A549 (cell line): Measurements from ENCODE around the gene GNRH2. TPM values are rescaled to one million over a fixed set of nuclear protein-coding genes. Genes with fewer than 3 reads are reported as not detected.
A peak's percentile ranks its signal among the peaks of the same experiment; 100 is the strongest.

Experiments
- ATAC-seq, 2 experiments: fragments of 200-7000 bp in 1 of 2; fragments of >200 bp in 1 of 2; cut with Nextera tagmentation in 1 of 2; cut with Tn5 transposase in 1 of 2; 3 replicates each; pipeline versions ENCODE4 v1.8.0 to v1.9.1; 2018 to 2020; ENCODE audit warnings: mild to moderate bottlenecking in 1 of 2, moderate library complexity in 1 of 2
- CTCF ChIA-PET: fragments of 300-600 bp; sonication (Branson Sonifier 250); formaldehyde crosslinking; extraction: SDS; loops from one replicate; lab custom pipeline; 2021; ENCODE audit warnings: antibody characterized with exemption, inconsistent platforms; lab: Yijun Ruan, JAX
- POLR2A ChIA-PET: fragments of 350-600 bp; formaldehyde crosslinking; extraction: SDS; loops from one replicate; lab custom pipeline; 2021; ENCODE audit warnings: antibody characterized with exemption, inconsistent platforms; lab: Yijun Ruan, JAX
- DNase-seq, 2 experiments: peaks; one replicate each; pipeline versions ENCODE4 v3.0.0 to v3.0.0-alpha.2; 2011 to 2016; ENCODE audit warnings: low read depth in 1 of 2, low spot score in 1 of 2
- FAIRE-seq: peaks from 2 replicates; lab custom pipeline; 2011; peaks lifted over from hg19 to GRCh38; lab: Jason Lieb, UNC
- H3K27ac ChIP-seq, 2 experiments: fragments of >200 bp; sonication (Bioruptor Twin); formaldehyde crosslinking; 3 replicates each; pipeline ENCODE4 v1.5.1; 2016 to 2017
- H3K4me1 ChIP-seq: fragments of >200 bp; sonication (Bioruptor Twin); formaldehyde crosslinking; 3 replicates; pipeline ENCODE4 v1.6.1; 2016
- H3K4me2 ChIP-seq: fragments of >200 bp; sonication (Bioruptor Twin); formaldehyde crosslinking; 3 replicates; pipeline ENCODE4 v1.6.1; 2016
- H3K4me3 ChIP-seq: fragments of >200 bp; sonication (Bioruptor Twin); formaldehyde crosslinking; 3 replicates; pipeline ENCODE4 v1.5.1; 2016
- H3K9me3 ChIP-seq: fragments of >200 bp; sonication (Bioruptor Twin); formaldehyde crosslinking; 3 replicates; pipeline ENCODE4 v1.6.1; 2016
- EHF ChIP-seq: fragments of 250-450 bp; sonication (Bioruptor Pico); IDR thresholded peaks from 2 replicates; pipeline ENCODE4 v1.5.0; 2020; ENCODE audit warnings: mild to moderate bottlenecking
- EHMT2 ChIP-seq: fragments of 200-600 bp; sonication (generic); IDR thresholded peaks from 2 replicates; pipeline ENCODE4 v1.6.1; 2016; ENCODE audit warnings: antibody characterized with exemption, low read depth, mild to moderate bottlenecking, moderate library complexity
- GATA3 ChIP-seq: IDR thresholded peaks from 2 replicates; pipeline ENCODE4 v1.6.1; 2012; ENCODE audit warnings: borderline replicate concordance
- HEYL ChIP-seq: fragments of 250-450 bp; sonication (Bioruptor Pico); IDR thresholded peaks from 2 replicates; pipeline ENCODE4 v1.8.0; 2021; ENCODE audit warnings: mild to moderate bottlenecking, moderate library complexity
- HOXB13 ChIP-seq: fragments of 250-450 bp; sonication (Bioruptor Pico); IDR thresholded peaks from 2 replicates; pipeline ENCODE4 v1.5.0; 2020; ENCODE audit warnings: low read depth, mild to moderate bottlenecking, moderate library complexity
- HOXB5 ChIP-seq: fragments of 250-450 bp; sonication (Bioruptor Pico); IDR thresholded peaks from 2 replicates; pipeline ENCODE4 v1.5.0; 2020; ENCODE audit warnings: mild to moderate bottlenecking, moderate library complexity
- JUN ChIP-seq, 2 experiments: fragments of >200 bp; sonication (Bioruptor Twin); formaldehyde crosslinking; IDR thresholded peaks; 2 replicates in 1 of 2; 3 replicates in 1 of 2; pipeline ENCODE4 v1.6.1; 2016 to 2017
- KDM1A ChIP-seq: fragments of 200-600 bp; sonication (generic); IDR thresholded peaks from 2 replicates; pipeline ENCODE4 v1.6.1; 2016; ENCODE audit warnings: low read depth, mild to moderate bottlenecking
- MYC ChIP-seq: IDR thresholded peaks from 2 replicates; pipeline ENCODE4 v1.6.1; 2012; ENCODE audit warnings: mild to moderate bottlenecking, inconsistent platforms, low read length, improper control_type of control experiment, borderline replicate concordance
- NFE2L2 ChIP-seq: fragments of 150-350 bp; conservative IDR thresholded peaks from 2 replicates; pipeline ENCODE4 v1.6.1; 2014; ENCODE audit warnings: low read length
- PHF8 ChIP-seq: fragments of 200-600 bp; sonication (generic); IDR thresholded peaks from 2 replicates; pipeline ENCODE4 v1.6.1; 2016; ENCODE audit warnings: low read depth, mild to moderate bottlenecking, antibody characterized with exemption, moderate library complexity, borderline replicate concordance
- RAD21 ChIP-seq, 2 experiments: fragments of >200 bp in 1 of 2; sonication (Bioruptor Twin) in 1 of 2; formaldehyde crosslinking in 1 of 2; IDR thresholded peaks in 1 of 2; conservative IDR thresholded peaks in 1 of 2; 2 replicates in 1 of 2; 3 replicates in 1 of 2; pipeline ENCODE4 v1.6.1; 2012 to 2018; ENCODE audit warnings: inconsistent platforms in 1 of 2
- RNF2 ChIP-seq: fragments of 200-600 bp; sonication (generic); IDR thresholded peaks from 2 replicates; pipeline ENCODE4 v1.6.1; 2016; ENCODE audit warnings: low read depth, mild to moderate bottlenecking, antibody characterized with exemption, moderate library complexity, borderline replicate concordance
- SMC3 ChIP-seq: fragments of >200 bp; sonication (Bioruptor Twin); formaldehyde crosslinking; IDR thresholded peaks from 3 replicates; pipeline ENCODE4 v1.6.1; 2018; ENCODE audit warnings: inconsistent platforms
- SREBF2 ChIP-seq: fragments of 450-650 bp; IDR thresholded peaks from 2 replicates; pipeline ENCODE4 v1.6.1; 2014; ENCODE audit warnings: mild to moderate bottlenecking, moderate library complexity
- WGBS: methylation state at CpG from one replicate; pipeline ENCODE4 v1.1.6; 2017; ENCODE audit errors: missing lambda C conversion rate; 5-methylcytosine and 5-hydroxymethylcytosine counted together
- polyA plus RNA-seq, 4 experiments: library from polyadenylated mRNA; depleted of rRNA in 3 of 4; stranded (reverse); fragments of >200 nt; fragmentation: RNase III in 1 of 4; extraction: RNeasy Plus Mini Kit Qiagen cat#74134 plus additional on column Dnase treatment in 1 of 4; gene quantifications; 2 replicates in 3 of 4; 3 replicates in 1 of 4; pipeline ENCODE4 v1.2.3, GENCODE V29; 2011 to 2017
- TF ChIP-seq, protein P1 (sequence below): fragments of 250-450 bp; sonication (Bioruptor Pico); IDR thresholded peaks from 2 replicates; pipeline ENCODE4 v1.5.0; 2020; ENCODE audit warnings: low read depth, mild to moderate bottlenecking, moderate library complexity
- TF ChIP-seq, protein P2 (sequence below): IDR thresholded peaks from 2 replicates; pipeline ENCODE4 v1.6.1; 2012
- TF ChIP-seq, protein P3 (sequence below): fragments of >200 bp; sonication (Bioruptor Twin); formaldehyde crosslinking; IDR thresholded peaks from 3 replicates; pipeline ENCODE4 v1.5.1; 2016
- TF ChIP-seq, protein P4 (sequence below): fragments of >200 bp; sonication (Bioruptor Twin); formaldehyde crosslinking; IDR thresholded peaks from 3 replicates; pipeline ENCODE4 v1.6.1; 2016
- TF ChIP-seq, protein P5 (sequence below): IDR thresholded peaks from 2 replicates; pipeline ENCODE4 v1.6.1; 2012; ENCODE audit warnings: low read depth, borderline replicate concordance
- TF ChIP-seq, protein P6 (sequence below): fragments of >200 bp; sonication (Bioruptor Twin); formaldehyde crosslinking; IDR thresholded peaks from 2 replicates; pipeline ENCODE4 v1.6.1; 2016

The GNRH2 gene
- polyA plus RNA-seq, 2 of the 4 experiments (the other 2 are of a cell fraction), result 0.12 TPM; not detected in 1

DNA sequence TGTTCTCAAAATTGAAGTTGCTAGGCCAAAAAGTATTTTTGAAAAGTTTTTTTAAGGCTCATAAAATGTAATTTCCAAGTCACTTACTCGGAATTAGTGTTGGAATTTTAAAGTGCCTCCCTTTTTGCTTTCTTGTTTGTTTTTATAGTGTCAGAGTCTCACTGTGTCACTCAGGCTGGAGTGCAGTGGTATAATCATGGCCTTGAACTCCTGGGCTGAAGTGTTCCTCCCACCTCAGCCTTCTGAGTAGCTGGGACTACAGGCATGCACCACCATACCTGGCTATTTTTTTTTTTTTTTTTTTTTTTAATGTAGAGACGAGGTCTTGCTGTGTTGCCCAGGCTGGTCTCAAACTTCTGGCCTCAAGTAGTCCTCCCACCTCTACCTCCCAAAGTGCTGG, 40.0 kb upstream of the GNRH2 start:
- TF ChIP-seq SREBF2, result no peak
- TF ChIP-seq SMC3, result no peak
- TF ChIP-seq RNF2, result no peak
- TF ChIP-seq, protein P1, sequence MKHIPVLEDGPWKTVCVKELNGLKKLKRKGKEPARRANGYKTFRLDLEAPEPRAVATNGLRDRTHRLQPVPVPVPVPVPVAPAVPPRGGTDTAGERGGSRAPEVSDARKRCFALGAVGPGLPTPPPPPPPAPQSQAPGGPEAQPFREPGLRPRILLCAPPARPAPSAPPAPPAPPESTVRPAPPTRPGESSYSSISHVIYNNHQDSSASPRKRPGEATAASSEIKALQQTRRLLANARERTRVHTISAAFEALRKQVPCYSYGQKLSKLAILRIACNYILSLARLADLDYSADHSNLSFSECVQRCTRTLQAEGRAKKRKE (CRISPR knock-in tag), result no peak
- no peak for TF ChIP-seq KDM1A
- no peak for TF ChIP-seq MYC
- TF ChIP-seq, protein P2, sequence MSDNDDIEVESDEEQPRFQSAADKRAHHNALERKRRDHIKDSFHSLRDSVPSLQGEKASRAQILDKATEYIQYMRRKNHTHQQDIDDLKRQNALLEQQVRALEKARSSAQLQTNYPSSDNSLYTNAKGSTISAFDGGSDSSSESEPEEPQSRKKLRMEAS, result no peak
- no peak for TF ChIP-seq HEYL (CRISPR knock-in tag)
- TF ChIP-seq, protein P3, sequence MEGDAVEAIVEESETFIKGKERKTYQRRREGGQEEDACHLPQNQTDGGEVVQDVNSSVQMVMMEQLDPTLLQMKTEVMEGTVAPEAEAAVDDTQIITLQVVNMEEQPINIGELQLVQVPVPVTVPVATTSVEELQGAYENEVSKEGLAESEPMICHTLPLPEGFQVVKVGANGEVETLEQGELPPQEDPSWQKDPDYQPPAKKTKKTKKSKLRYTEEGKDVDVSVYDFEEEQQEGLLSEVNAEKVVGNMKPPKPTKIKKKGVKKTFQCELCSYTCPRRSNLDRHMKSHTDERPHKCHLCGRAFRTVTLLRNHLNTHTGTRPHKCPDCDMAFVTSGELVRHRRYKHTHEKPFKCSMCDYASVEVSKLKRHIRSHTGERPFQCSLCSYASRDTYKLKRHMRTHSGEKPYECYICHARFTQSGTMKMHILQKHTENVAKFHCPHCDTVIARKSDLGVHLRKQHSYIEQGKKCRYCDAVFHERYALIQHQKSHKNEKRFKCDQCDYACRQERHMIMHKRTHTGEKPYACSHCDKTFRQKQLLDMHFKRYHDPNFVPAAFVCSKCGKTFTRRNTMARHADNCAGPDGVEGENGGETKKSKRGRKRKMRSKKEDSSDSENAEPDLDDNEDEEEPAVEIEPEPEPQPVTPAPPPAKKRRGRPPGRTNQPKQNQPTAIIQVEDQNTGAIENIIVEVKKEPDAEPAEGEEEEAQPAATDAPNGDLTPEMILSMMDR, result no peak
- TF ChIP-seq, protein P4, sequence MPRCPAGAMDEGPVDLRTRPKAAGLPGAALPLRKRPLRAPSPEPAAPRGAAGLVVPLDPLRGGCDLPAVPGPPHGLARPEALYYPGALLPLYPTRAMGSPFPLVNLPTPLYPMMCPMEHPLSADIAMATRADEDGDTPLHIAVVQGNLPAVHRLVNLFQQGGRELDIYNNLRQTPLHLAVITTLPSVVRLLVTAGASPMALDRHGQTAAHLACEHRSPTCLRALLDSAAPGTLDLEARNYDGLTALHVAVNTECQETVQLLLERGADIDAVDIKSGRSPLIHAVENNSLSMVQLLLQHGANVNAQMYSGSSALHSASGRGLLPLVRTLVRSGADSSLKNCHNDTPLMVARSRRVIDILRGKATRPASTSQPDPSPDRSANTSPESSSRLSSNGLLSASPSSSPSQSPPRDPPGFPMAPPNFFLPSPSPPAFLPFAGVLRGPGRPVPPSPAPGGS, result no peak
- TF ChIP-seq RAD21 (conservative IDR thresholded peaks at IDR 0.05 in 1 of 2, IDR thresholded peaks at IDR 0.05 in 1 of 2), result no peak
- TF ChIP-seq GATA3, result no peak
- no peak for TF ChIP-seq EHF (CRISPR knock-in tag)
- no peak for TF ChIP-seq HOXB5
- TF ChIP-seq NFE2L2, result no peak
- TF ChIP-seq, protein P5, sequence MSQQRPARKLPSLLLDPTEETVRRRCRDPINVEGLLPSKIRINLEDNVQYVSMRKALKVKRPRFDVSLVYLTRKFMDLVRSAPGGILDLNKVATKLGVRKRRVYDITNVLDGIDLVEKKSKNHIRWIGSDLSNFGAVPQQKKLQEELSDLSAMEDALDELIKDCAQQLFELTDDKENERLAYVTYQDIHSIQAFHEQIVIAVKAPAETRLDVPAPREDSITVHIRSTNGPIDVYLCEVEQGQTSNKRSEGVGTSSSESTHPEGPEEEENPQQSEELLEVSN, result no peak
- no peak for TF ChIP-seq JUN (IDR thresholded peaks at IDR 0.05)
- no peak for TF ChIP-seq PHF8
- TF ChIP-seq, protein P6, sequence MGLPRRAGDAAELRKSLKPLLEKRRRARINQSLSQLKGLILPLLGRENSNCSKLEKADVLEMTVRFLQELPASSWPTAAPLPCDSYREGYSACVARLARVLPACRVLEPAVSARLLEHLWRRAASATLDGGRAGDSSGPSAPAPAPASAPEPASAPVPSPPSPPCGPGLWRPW, result no peak
- no peak for TF ChIP-seq HOXB13 (CRISPR knock-in tag)
- TF ChIP-seq, all 56 proteins: peak for 0
- WGBS, result 76% methylated on average over 2 of the region's 2 CpGs
- CTCF ChIA-PET, result interaction anchor here (0.6 to 1.7 kb wide), 6 partner anchors 112 to 300 kb away, joined by 3 to 6 read pairs (median 4); no protein-coding TSS in a partner anchor
- Histone ChIP-seq H3K27ac (no peak overlapping the region), H3K4me2 (no peak overlapping the region), H3K4me1 (no peaks in the 10 kb centered on the region), H3K4me3 (no peak overlapping the region), H3K9me3 (no peaks in the 10 kb centered on the region)
- ATAC-seq (no peak), FAIRE-seq (no peak), DNase-seq (no peak)
- POLR2A ChIA-PET, result no interaction called here

DNA sequence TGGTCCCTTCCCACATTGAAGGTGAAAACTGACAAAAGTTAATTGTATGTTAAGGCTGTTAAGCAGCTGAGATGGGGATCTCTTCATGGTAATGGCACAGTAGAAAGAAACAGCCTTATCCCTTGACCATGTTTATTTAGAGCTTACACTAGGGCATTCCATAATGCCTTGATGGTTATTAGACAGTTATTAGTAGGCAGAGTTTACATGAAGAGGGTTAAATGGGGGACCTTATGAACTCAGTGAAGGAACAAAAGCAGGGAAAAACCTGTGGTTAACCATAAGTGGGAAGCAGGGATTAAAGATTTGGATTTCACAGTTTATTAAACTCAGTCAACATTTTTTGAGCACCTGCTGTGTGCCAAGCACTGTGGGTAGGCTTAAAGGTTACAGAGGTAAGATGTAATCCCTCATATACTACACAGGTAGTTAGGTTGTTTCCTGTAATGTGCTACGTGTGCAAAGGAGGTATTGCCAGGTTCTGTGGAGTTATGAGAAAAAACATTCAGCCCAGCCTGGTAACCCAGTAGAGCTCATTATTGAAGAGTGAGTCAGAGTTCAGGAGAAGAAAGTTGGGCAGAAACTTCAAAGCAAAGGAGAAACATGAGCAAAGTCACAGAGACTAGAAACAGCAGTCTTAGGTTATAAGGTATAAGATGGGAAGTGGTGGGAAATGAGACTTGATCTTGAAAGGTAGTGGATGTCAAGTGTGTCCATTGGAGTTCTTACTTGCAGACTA, 32.3 kb upstream of the GNRH2 start:
- Histone ChIP-seq H3K4me2 (no peak overlapping the region), H3K9me3 (no peaks in the 10 kb centered on the region), H3K4me3 (no peak overlapping the region), H3K4me1 (peaks cover 11% of the 10 kb centered on the region; the same call in 2 of the 3 replicates), H3K27ac (no peak overlapping the region)
- POLR2A ChIA-PET, result no interaction called here
- TF ChIP-seq MYC (no peak), JUN (IDR thresholded peaks at IDR 0.05) (no peak), EHMT2 (no peak), HOXB5 (no peak)
- no peak for DNase-seq
- ATAC-seq, result peak in 1 of 2 experiments; percentile 42; a peak in 3 of 6 replicates
- WGBS, result 73% methylated on average over 1 of the region's 1 CpG
- CTCF ChIA-PET, result interaction anchor here (0.8 to 4.3 kb wide), 4 partner anchors 10 to 267 kb away, joined by 3 to 27 read pairs (median 3); no protein-coding TSS in a partner anchor
- peak; percentile 63 for FAIRE-seq
